ENCODE data around the gene FAM163B. TPM values are rescaled to one million over a fixed set of nuclear protein-coding genes. Genes with fewer than 3 reads are reported as not detected.

The FAM163B gene
- total RNA-seq, 4 donors from 2014 or later: not detected

GRCh38 chr9:133581513-133582343 is 27.5 kb downstream of the FAM163B start:
- peak overlapping the region in 1 of 4 donors; percentile 25 for H3K27ac ChIP-seq
- no peak for DNase-seq

GRCh38 chr9:133581011-133581410 is 28.2 kb downstream of the FAM163B start:
- no peaks in the 10 kb centered on the region for H3K27me3 ChIP-seq
- H3K36me3 ChIP-seq: no peaks in the 10 kb centered on the region
- DNase-seq: no peak
- H3K4me3 ChIP-seq: no peak overlapping the region
- TF ChIP-seq CTCF (IDR thresholded peaks at IDR 0.05): no peak
- no peak for TF ChIP-seq POLR2A (IDR thresholded peaks at IDR 0.05)
- no peaks in the 10 kb centered on the region for H3K9me3 ChIP-seq
- peaks cover 0 to 24% (median 4%) of the 10 kb centered on the region in 4 donors for H3K4me1 ChIP-seq
- H3K27ac ChIP-seq: no peak overlapping the region

More at GRCh38 chr9:133581513-133582343, 27.5 kb downstream of the FAM163B start:
- Histone ChIP-seq H3K4me3 (no peak overlapping the region), H3K27me3 (no peaks in the 10 kb centered on the region), H3K4me1 (peaks cover 0 to 25% (median 4%) of the 10 kb centered on the region in 4 donors), H3K36me3 (no peaks in the 10 kb centered on the region), H3K9me3 (no peaks in the 10 kb centered on the region)
- TF ChIP-seq CTCF (IDR thresholded peaks at IDR 0.05) (no peak), POLR2A (IDR thresholded peaks at IDR 0.05) (no peak)

GRCh38 chr9:133580419-133580738 is 28.8 kb downstream of the FAM163B start:
- Histone ChIP-seq H3K36me3 (no peaks in the 10 kb centered on the region), H3K9me3 (peaks cover 0 to 1% (median 0%) of the 10 kb centered on the region in 4 donors), H3K27ac (no peak overlapping the region), H3K4me1 (peaks cover 0 to 17% (median 3%) of the 10 kb centered on the region in 4 donors), H3K4me3 (no peak overlapping the region), H3K27me3 (no peaks in the 10 kb centered on the region)
- no peak for TF ChIP-seq POLR2A (IDR thresholded peaks at IDR 0.05)
- no peak for TF ChIP-seq CTCF (IDR thresholded peaks at IDR 0.05)
- no peak for DNase-seq

GRCh38 chr9:133579601-133580418 is 29.4 kb downstream of the FAM163B start:
- Histone ChIP-seq H3K27me3 (no peaks in the 10 kb centered on the region), H3K4me3 (no peak overlapping the region), H3K36me3 (no peaks in the 10 kb centered on the region), H3K4me1 (peaks cover 0 to 12% (median under 1%) of the 10 kb centered on the region in 4 donors), H3K27ac (no peak overlapping the region), H3K9me3 (peaks cover 0 to 4% (median 0%) of the 10 kb centered on the region in 4 donors)
- no peak for TF ChIP-seq POLR2A (IDR thresholded peaks at IDR 0.05)
- TF ChIP-seq CTCF (IDR thresholded peaks at IDR 0.05): no peak
- DNase-seq: no peak

GRCh38 chr9:133578524-133579441 is 30.4 kb downstream of the FAM163B start:
- DNase-seq: no peak
- Histone ChIP-seq H3K36me3 (no peaks in the 10 kb centered on the region), H3K9me3 (peaks cover 0 to 4% (median 0%) of the 10 kb centered on the region in 4 donors), H3K27me3 (no peaks in the 10 kb centered on the region), H3K4me1 (peaks cover 0 to 4% (median 0%) of the 10 kb centered on the region in 4 donors), H3K27ac (no peak overlapping the region), H3K4me3 (no peak overlapping the region)
- no peak for TF ChIP-seq POLR2A (IDR thresholded peaks at IDR 0.05)
- no peak for TF ChIP-seq CTCF (IDR thresholded peaks at IDR 0.05)
